Mucosa of gallbladder (tissue), 1 donor: ENCODE results near the gene NEK2. TPM values are rescaled to one million over a fixed set of nuclear protein-coding genes. Genes with fewer than 3 reads are reported as not detected.
"Not testable (repeated sequence)": the region's sequence is repeated elsewhere in the genome, so short reads cannot be mapped to it uniquely, and the experiment has no call there.

ENCODE experiments used
- DNase-seq: peaks from one replicate; pipeline ENCODE4 v3.0.0-alpha.2; 2020; ENCODE audit warnings: low spot score
- total RNA-seq: library from RNA; stranded (reverse); gene quantifications from one replicate; pipeline ENCODE4 v1.2.1, GENCODE V29; 2021
- donor health status: DM: no; HTN: no; CAD: no.

The NEK2 gene
- total RNA-seq, 1 donor from 2014 or later, result 1.3 TPM

DNA sequence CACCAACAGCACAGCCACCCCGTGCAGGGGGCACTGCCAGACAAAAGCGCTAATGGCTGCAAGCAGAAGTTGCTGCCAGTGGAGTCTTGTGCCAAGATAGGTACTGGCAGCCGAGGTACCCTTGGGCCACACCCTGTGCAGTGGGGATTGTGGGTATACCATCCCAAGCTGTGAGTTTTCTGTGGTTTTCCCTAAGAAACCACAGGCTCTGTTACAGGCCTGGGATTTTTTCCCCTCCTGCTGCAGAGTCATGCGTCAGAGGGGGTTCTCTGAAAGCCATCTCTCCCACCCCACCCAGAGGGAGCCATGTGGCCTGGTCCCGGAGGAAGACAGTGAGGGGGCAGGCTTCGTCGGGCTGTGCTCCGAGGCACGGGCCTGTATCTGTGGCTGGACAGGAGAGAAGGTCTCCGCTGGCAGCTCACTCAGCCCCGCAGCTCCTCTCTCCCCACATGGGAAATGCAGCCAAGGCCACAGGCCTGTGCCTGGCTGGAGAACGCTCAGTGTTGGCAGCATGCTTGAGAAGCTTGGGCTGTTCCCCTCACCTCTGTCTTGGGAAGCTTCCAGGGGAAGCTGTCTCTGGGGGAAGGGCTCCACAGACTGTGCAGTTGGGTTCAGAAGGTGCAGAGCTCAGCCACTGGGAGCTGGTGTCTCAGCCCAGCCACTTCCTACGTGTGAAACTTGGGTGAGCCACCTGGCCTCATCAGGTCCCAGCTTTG is 42.5 kb downstream of the NEK2 start:
- peak; percentile 47 for DNase-seq

DNA sequence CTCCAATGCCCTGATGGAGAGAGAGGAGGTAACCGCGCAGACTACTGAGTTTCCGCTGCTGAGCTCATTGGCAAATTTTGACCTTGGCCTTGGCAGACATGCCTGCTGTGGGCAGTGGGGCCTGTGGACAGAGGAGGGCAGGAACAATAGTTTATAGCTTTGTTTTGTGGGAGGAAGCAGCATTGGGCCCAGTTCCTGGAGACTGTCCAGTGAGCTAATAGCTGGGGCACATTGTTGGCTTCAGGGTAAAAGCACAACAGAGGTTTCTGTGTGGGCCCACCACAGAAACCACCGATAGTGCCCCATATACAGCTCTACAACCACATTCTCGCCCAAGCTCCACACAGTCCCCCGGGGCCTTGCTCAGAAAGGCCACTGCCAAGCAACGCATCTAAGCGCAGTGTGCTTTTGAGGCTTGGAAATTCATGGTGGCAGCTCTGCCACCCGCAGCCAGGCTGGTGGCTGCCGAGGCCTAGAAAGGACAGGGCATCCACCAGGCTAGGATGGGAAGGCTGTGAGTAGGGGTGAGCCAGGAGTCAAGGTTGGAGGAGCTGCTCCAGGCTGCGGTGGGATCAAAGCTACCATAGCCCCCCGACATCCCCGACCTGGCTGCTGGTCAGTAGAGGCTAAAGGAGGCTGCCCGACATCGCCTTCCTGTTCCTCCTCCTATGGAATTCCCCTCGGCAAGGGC is 43.2 kb downstream of the NEK2 start:
- DNase-seq, result no peak

DNA sequence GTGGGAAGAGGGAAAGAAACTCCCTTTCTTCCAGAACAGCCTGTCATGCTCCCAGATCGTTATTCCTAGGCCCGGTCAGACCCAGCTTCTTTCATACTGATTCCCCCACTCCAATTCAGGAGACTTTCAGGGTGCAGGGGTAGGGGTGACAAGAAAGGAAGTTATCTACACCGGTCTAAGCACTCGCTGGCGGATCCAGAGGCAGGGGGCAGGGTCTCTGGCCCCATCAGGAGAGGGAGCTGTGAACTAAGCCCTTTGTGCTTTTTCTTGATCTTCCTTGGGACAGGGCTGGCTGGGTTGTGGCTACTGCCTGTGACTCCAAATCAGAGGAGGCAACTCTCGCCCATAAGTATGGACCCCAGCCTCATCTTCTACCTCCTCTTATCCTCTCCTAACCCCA is 44.3 kb downstream of the NEK2 start:
- DNase-seq, result no peak

DNA sequence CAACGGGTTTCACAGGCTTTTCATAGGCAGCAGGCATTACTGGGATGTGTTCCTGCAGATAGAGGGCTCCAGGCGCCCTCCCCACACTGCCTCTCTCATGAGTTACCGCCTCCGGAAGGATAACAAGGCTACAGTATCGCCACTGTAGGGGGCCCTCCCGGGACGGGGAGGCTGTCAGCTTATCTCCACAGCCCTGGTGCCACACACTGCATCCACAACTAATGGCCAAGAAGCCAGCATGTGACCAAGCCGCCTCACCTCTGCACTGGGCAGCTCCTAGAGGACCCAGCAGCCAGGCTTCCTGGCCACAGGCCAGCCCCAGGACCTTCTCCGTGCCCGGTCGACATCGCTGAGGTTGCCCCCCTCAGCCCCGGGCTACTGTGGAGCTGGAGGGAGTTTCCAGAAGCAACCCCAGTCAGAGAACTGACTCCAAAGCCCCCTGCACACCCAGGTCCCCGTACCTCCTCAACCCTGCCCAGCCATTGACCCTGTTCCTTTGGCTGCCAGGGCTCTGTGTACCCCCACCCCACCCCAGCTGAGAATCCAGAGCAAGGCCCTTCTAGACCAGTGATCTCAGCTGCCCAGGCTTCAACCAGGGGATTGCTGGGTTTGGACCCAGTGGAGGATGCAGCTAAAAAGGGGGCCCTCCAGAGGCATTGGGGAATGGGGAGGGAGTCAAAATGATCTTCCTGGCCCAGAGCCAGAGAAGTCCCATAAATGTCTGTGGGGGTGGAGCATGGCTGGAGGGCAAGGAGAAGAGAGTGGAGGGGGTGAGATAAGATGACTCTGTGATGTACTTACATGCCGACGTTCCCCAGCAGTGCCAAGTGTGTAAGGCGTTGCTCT is 45.0 kb downstream of the NEK2 start:
- DNase-seq, result no peak

DNA sequence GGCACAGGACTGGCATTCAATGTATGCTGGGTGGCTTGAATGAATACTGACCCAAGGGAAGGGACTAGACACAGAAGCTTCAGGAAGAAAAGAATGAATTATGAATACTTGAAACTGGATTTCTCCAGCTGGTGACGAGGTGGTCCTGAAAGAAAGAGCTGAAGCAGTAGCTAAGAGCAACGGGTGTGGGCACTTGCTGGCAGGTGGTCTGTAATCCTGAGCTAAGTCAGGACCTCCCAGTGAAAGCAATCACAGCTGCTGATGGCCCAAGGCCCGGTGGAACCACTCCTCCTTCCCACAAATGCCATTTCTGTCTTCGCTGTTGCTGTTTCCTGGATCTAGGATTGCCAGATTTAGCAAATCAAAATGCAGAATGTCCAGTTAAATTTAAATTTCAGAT is 47.0 kb downstream of the NEK2 start:
- DNase-seq, result no peak

DNA sequence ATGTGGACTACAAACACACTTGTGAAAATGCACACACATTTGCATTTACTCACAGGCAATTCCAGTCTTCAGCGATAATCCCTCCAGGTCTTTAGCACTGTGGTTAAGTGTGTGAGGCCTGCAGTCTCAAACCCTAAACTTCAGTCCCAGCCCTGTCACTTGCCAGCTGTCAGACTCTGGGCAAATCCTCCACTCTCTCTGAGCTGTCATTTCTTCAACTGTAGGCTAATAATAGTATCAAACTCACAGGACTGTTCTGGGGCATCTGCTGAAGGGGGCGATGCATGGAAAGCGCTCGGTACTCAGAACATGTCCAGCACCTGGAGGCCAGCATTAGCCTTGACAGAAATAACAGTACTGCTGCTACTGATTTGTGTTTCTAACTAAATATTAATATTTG is 48.2 kb downstream of the NEK2 start:
- DNase-seq, result no peak

DNA sequence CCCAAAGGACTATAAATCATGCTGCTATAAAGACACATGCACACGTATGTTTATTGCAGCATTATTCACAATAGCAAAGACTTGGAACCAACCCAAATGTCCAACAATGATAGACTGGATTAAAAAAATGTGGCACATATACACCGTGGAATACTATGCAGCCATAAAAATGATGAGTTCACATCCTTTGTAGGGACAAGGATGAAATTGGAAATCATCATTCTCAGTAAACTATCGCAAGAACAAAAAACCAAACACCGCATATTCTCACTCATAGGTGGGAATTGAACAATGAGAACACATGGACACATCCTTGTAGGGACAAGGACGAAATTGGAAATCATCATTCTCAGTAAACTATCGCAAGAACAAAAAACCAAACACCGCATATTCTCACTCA is 49.6 kb downstream of the NEK2 start:
- DNase-seq, result not testable (repeated sequence)

DNA sequence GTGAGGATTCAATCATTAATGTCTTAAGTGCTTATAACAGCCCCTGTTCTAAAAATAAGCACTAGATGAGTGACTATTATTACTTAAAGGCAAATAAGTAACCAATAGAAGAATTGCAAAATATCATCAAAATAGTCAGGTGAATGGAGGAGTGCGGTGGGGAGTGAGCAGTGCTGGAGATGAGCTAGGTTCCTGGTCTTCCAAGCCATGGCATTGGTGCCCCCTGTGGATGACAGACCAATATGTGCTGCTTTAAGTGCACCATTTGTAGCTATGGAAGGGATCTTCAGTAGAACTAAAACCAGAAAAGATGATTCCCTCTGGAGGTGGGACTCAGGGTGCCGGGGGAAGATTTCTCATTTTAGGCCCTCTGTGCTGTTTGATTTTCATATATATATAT is 50.4 kb downstream of the NEK2 start:
- DNase-seq, result no peak

DNA sequence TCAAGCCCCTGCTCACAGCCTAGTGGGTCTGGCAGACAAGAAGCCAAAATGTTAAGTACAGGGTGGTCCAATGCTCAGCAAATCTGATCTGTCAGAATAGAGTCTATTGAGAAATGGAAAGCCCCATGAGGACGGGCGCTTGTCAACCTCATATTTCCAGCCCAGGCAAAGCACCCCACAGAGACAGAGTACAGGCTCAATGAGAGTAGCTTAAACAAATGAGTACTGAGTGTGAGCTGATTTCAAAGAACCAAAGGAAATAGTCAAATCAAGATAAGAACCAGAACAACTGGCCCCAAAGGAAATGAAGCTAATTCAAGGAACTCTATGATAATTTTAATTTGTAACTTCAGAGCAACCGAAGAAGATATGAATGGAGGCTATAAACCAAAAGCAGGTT is 51.9 kb downstream of the NEK2 start:
- no peak for DNase-seq

DNA sequence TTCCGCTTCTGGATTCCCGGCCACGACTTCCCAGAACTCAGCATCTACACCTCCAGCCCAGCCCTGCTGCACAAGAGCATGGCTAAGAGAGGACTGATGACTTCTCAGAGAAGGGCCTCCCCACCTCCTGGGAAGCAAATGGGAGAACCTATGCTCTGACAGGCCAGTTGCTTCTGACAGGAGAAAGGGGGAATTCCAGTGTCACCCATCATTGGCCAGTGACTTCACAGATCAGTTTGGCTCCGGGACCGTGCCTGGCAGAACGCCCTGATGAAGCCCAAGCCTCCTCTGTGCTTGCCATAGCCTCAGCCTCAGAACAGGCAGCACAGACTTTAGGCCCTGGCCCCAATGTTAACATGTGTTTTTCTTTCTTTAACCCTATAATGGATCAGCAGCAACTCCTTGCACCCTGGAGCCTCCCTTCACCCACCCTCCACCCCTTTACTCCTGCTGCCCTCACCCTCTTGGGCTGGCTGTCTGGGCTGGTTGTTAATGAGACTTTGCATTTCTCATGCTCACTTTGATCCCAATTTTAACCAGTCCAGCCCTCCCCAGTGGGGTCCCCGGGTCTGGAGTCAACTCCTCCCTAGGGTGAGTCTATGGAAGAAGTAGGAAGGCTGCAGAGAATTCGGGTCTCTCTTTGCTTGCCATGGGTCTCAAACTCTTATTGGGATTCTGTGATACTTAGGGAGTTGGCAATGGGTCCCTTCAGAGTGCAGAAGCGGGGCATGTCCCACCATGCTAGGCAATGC is 53.8 kb downstream of the NEK2 start:
- no peak for DNase-seq

DNA sequence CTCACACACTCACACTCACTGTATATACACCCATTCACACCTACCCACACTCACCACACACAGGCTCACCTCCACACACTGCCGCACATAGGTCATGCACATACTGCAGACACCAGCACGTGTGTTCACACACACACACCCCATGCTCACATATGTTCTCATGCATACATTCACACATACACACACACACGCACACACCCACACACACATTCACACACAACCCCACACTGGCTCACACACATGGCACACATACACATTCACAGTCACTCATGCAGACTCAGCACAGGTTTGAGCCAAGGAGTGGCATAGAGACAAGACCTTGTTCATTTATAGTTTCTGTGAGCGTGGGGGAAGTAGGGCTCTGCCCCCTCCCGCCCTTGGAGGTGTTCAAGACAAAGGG is 55.3 kb downstream of the NEK2 start:
- no peak for DNase-seq

DNA sequence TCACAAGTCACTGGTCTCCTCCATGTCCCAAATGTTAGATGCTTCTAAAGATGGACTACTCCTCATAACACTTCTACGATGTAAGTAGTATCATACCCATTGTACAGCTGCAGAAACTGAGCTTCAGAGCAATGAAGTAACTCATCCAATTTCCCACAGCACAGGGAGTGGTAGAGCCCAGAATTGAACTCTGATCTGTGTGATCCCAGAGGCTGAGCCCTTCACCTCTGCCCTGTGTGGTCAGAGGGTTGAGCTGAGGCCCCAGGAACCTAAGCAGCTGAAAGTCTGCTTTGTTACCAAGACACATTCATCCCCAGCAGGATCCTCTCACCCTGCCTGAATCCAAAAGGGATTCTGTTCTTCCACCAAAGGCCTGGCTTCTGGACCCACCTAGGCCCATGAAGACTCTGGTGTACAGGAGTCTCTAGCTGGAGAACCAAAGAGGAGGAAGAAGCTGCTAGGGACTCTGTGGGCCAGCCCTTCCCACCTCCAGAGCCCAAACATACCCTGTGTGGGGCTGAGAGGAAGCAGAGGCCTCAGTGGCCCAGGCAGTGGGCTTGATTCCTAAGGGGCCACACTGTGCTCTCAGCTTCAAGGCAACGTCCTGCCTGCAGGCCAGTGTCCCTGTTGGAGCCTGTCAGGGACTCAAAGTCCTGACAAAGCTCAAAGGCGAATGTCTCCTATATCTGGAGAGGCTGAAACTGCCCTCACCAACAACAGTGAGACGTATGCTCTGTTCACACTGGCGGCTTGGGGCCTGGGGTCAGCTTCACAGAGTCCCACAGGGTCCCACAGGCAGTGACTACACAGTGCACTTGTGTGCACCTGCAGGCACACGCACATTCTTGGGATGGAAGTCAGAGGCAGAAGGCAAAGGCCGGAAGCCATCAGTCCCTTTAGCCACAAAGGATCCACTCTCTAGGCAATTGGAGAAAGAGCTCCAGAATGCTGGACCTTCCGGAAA is 56.1 kb downstream of the NEK2 start:
- DNase-seq, result no peak

DNA sequence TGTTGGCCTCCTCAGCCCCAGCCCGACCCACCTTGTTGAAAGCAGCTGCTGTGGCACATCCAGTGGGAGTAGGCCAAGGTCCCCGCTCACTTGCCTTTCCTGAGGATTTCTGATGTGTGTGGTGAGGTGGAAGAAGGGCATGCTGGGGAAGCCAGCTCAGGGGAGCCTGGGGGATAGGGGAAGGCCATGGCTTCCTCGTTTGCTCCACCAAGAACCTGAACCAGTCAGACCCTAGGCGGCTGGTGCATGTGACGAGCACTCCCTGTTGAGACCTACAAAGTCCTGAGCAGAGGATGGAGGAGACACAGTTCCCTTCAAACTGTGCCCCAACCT is 58.5 kb downstream of the NEK2 start:
- no peak for DNase-seq

DNA sequence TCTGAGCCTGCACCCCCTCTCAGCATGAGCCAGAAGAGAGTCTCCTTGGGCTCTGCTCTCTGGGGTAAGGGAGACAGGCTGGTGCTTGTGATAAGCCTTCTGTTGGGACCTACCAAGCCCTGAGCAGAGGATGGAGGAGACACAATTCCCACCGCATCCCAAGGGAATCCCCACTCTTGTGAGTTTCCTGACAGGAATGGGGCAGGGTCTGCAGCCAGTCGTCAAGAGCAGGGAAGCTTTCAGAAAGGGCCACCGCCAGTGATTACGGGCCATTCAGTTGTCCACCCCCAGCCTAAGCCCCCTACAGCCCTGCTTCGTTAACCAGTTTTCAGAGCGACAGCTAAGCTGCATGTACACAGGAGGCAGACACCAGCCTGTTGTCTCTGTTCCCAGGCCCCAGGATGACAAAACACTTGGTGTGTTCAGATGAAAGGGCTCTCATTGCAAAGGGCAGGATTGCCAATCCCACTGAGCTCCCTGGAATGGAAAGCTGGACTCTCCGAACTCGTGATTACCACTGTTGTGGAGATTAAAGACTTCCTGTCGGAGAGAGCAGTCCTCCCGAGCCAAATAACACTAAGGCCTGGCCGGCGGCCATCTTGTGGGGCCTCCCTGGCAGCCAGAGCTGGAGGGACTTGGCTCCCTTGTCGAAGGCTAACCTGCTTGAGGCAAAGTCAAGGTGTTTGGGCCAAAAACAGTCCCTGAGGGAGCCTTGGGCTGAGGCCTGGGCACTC is 59.0 kb downstream of the NEK2 start:
- no peak for DNase-seq

DNA sequence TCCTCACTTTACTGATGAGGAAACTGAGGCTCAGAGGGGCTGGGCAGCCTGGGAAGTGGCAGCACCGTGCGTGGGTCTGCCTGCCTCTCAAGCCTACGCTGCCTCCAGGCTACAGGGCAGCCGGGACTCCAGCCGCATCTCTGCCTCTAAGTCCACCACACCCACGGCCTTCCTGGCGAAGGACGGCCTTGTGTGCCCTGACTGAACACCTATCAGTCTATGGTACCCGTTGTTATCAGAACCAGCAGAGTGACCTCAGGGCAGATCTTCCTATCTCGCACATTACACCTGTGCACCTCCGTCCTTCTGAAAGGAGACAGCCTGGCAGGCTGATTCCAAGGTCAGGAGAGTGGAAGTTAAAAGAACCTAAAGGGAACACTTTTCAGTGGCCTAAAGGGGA is 60.8 kb downstream of the NEK2 start:
- no peak for DNase-seq

DNA sequence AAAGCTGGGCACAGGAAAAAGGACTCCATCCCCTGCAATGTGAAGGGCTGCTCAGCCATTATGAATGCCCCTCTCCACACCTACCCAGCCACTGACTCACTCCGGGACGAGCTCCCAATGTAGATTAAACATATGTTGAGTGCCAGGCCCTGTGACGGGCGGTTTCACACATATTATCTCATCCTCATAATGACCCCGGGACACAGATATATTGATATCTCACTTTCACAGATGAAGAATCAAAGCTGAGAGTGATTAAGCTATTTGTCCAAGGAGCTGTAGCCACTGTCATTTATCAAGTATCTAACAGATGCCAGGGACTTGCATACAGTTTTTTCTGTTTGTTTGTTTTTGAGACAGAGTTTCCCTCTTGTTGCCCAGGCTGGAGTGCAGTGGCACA is 61.5 kb downstream of the NEK2 start:
- no peak for DNase-seq

DNA sequence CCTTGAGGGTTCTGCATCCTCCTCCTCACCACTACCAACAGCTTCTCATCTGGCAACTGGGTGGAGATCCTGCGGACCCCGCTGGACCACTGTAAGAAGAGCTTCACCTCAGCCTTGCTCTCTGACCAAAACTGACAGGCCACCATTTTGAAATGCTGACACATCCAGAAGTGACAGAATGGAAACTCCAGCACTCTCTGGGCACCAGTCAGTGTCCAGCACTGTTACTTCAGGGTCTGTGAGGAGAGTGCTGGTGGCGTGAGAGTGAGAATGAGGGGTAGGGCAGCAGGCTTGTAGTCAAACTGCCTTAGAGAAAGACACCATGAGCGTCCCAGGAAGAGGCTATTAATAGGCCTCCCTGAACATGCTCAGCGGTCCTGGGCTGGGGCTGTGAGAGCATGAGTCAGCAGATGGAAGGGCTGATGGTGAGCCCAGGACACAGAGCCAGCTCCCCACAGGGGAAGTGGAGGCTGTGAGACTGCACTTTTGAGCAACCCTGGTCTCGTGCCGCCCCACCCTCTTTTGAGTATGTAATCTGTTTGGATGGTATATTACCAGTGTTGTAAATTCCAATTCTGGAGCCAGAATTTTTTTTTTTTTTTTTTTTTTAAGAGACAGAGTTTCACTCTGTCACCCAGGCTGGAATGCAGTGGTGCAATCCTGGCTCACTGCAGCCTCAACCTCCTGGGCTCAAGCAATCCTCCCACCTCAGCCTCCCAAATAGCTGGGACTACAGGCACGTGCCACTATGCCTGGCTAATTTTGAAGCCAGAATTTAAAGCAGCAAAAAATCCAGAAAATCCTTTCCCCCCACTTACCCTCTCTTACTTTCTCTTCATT is 62.1 kb downstream of the NEK2 start:
- DNase-seq, result peak; percentile 72

DNA sequence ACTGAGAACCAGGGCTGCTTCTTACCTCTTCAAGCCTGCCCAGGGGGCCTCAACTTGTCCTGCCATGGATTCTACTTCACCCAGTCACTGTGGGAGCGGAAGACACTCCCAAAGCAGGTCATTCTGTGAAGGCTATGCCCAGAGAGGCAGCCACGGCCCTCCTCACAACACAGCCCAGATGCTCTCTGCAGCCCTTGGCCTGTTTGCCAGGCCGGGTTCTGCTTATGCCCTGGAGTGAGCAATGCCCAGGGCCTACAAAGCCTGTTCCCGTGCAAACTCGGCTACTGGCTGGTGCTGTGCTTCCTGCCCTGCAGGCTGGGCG is 62.7 kb downstream of the NEK2 start:
- no peak for DNase-seq
